Stimulated activated CD8-positive, alpha-beta memory T cell treated with anti-CD3 and anti-CD28 coated beads, Interleukin-7, amount 100 ng/mL, for 48 hours (primary cell): ENCODE data around the gene AGO3.
"Not testable (repeated sequence)": the region's sequence is repeated elsewhere in the genome, so short reads cannot be mapped to it uniquely, and the experiment has no call there.

Experiments used
- DNase-seq, 2 donors: peaks; one replicate each; pipeline ENCODE4 v3.0.0-alpha.2; 2020; ENCODE audit warnings: low read depth in 1 of 2; ENCODE audit errors: extremely low read depth in 1 of 2

The AGO3 gene

GRCh38 chr1:35930593-35931445, at the start of gene AGO3:
Gene AGO3 (plus strand): TSS chr1:35931105. CDS start chr1:35931427, 322 bp downstream.
- DNase-seq, result peak; percentile 81 to 86

GRCh38 chr1:35881850-35882273, 49.0 kb upstream of the AGO3 start:
- DNase-seq, result no peak

- no peak for DNase-seq
Observed at GRCh38 chr1:35882586-35882944, 48.3 kb upstream of the AGO3 start.

GRCh38 chr1:35882945-35883634, 47.8 kb upstream of the AGO3 start, which contains the start of gene AGO1:
Gene AGO1 (plus strand): TSS chr1:35883209. CDS start chr1:35883422, 213 bp downstream.
- DNase-seq, result peak; percentile 90 to 96

- peak; percentile 17 to 40 for DNase-seq
Observed at GRCh38 chr1:35883635-35884101, 47.2 kb upstream of the AGO3 start.

GRCh38 chr1:35884934-35885333, 46.0 kb upstream of the AGO3 start:
- no peak for DNase-seq

- no peak for DNase-seq
Observed at GRCh38 chr1:35885961-35886558, 44.8 kb upstream of the AGO3 start.

- DNase-seq, result no peak
Observed at GRCh38 chr1:35886577-35887431, 44.1 kb upstream of the AGO3 start.

- no peak for DNase-seq
Observed at GRCh38 chr1:35887508-35887907, 43.4 kb upstream of the AGO3 start.

GRCh38 chr1:35888255-35888654, 42.6 kb upstream of the AGO3 start:
- no peak for DNase-seq

GRCh38 chr1:35888981-35889380, 41.9 kb upstream of the AGO3 start:
- DNase-seq, result not testable (repeated sequence)

GRCh38 chr1:35893051-35893879, 37.6 kb upstream of the AGO3 start:
- no peak for DNase-seq

- DNase-seq, result no peak
Observed at GRCh38 chr1:35894183-35894582, 36.7 kb upstream of the AGO3 start.

- no peak for DNase-seq
Observed at GRCh38 chr1:35894656-35895055, 36.2 kb upstream of the AGO3 start.

GRCh38 chr1:35899941-35900340, 31.0 kb upstream of the AGO3 start:
- no peak for DNase-seq

GRCh38 chr1:35901235-35901634, 29.7 kb upstream of the AGO3 start:
- DNase-seq, result no peak

GRCh38 chr1:35902671-35903070, 28.2 kb upstream of the AGO3 start:
- no peak for DNase-seq

- no peak for DNase-seq
Observed at GRCh38 chr1:35914717-35915116, 16.2 kb upstream of the AGO3 start.

- DNase-seq, result no peak
Observed at GRCh38 chr1:35915693-35916092, 15.2 kb upstream of the AGO3 start.

GRCh38 chr1:35923791-35924221, 7.1 kb upstream of the AGO3 start:
- DNase-seq, result no peak
